ENCODE data around the gene MN1. TPM values are rescaled to one million over a fixed set of nuclear protein-coding genes. Genes with fewer than 3 reads are reported as not detected.
A peak's percentile ranks its signal among the peaks of the same experiment; 100 is the strongest.

The MN1 gene
- total and polyA plus RNA-seq, 2 of the 8 experiments (the other 6 are each of a cell fraction or from before 2014, with no cell fraction given), result 3.1 to 4.9 TPM

- Histone ChIP-seq H2BK12ac (ENCODE audit: low read depth, low read length) (no peak overlapping the region), H3K23me2 (ENCODE audit: low read depth, low read length) (no peaks in the 10 kb centered on the region; the same call in 1 of the 2 replicates), H2BK120ac (replicated peaks; ENCODE audit: low read depth, low read length) (no peak overlapping the region), H3K56ac (replicated peaks; ENCODE audit: insufficient read length, low read depth, low read length) (no peak overlapping the region), H2AK5ac (ENCODE audit: low read depth, low read length) (no peak overlapping the region), H2BK5ac (ENCODE audit: low read depth, low read length) (0 out of 2 replicates have a peak overlapping the region, but pooled peaks have one; percentile 55), H4K5ac (ENCODE audit: insufficient read length, low read depth, low read length) (no peak overlapping the region), H3K4ac (replicated peaks; ENCODE audit: insufficient read length, low read depth, low read length) (no peak overlapping the region), H3K9ac (replicated peaks in 1 of 4; ENCODE audit: extremely low read depth in 1 of 4, low read depth in 3 of 4, low read length in 3 of 4) (no peak overlapping the region), H3K4me2 (ENCODE audit: insufficient read depth in 1 of 2, low read depth in 2 of 2, low read length in 2 of 2) (no peak overlapping the region; a peak in 1 of 4 replicates), H3K27me3 (replicated peaks in 1 of 4; ENCODE audit: control insufficient read depth in 3 of 4, extremely low read depth in 1 of 4, insufficient read depth in 3 of 4, low read length in 3 of 4) (peaks cover 0 to 5% (median 1%) of the 10 kb centered on the region in 4 experiments; a peak in 2 of 7 replicates), H2BK15ac (ENCODE audit: low read length) (peak overlapping the region; percentile 68; the same call in 1 of the 2 replicates), H3K79me1 (ENCODE audit: low read depth, low read length) (0 out of 2 replicates have a peak, but pooled peaks cover 6% of the 10 kb centered on the region), H4K8ac (ENCODE audit: extremely low read depth, insufficient read depth, low read length) (no peak overlapping the region), H3K4me3 (ENCODE audit: extremely low read depth in 1 of 4, insufficient read depth in 2 of 4, low read depth in 3 of 4, low read length in 4 of 4) (no peak overlapping the region), H3K14ac (ENCODE audit: insufficient read length) (no peak overlapping the region), H3K27ac (ENCODE audit: low read depth, low read length) (no peak overlapping the region), H3K23ac (ENCODE audit: insufficient read length) (no peak overlapping the region), H3K4me1 (replicated peaks in 1 of 4; ENCODE audit: control insufficient read depth in 3 of 4, insufficient read depth in 4 of 4, low read length in 3 of 4) (peaks cover 12 to 24% (median 19%) of the 10 kb centered on the region in 4 experiments), H3K18ac (ENCODE audit: extremely low read depth, low read length) (no peak overlapping the region; the same call in 1 of the 2 replicates), H2AFZ (ENCODE audit: low read length) (no peak overlapping the region), H4K91ac (replicated peaks; ENCODE audit: insufficient read length, low read length) (no peak overlapping the region), H3K79me2 (ENCODE audit: control insufficient read depth in 1 of 2, insufficient read depth in 2 of 2, low read length in 2 of 2) (no peaks in the 10 kb centered on the region), H3K9me3 (ENCODE audit: insufficient read depth in 2 of 2, low read depth in 1 of 2, low read length in 1 of 2) (no peaks in the 10 kb centered on the region), H3K36me3 (ENCODE audit: control insufficient read depth in 2 of 4, insufficient read depth in 4 of 4, low read length in 3 of 4) (no peaks in the 10 kb centered on the region), H2BK20ac (ENCODE audit: low read length) (no peak overlapping the region), H4K20me1 (replicated peaks in 1 of 2; ENCODE audit: control insufficient read depth in 1 of 2, insufficient read depth in 2 of 2, low read length in 2 of 2) (peaks cover 0 to 2% of the 10 kb centered on the region in 2 experiments)
- ChIA-PET CTCF (ENCODE audit: partially characterized antibody) (interaction anchor here (1.2 to 1.5 kb wide), 3 partner anchors 20 to 156 kb away, joined by 3 read pairs; no protein-coding TSS in a partner anchor), POLR2A (ENCODE audit: partially characterized antibody) (no interaction called here)
- FAIRE-seq (no peak), DNase-seq (ENCODE audit: low read depth in 1 of 2, low spot score in 2 of 2) (no peak)
- 73% methylated on average over 6 of the region's 6 CpGs; no CpG with 5 or more reads in 1 of the 2 experiments for WGBS, 2 experiments (ENCODE audit: extremely low coverage in 1 of 2, insufficient coverage in 1 of 2, insufficient read length in 1 of 2, insufficient replicate concordance in 2 of 2, low coverage in 1 of 2, low lambda C conversion rate in 2 of 2, missing lambda C conversion rate in 1 of 2)
- TF ChIP-seq RXRA (IDR thresholded peaks at IDR 0.05; ENCODE audit: insufficient read depth, low read depth, low read length) (no peak), FOSL1 (IDR thresholded peaks at IDR 0.05; ENCODE audit: insufficient read depth, low read depth, low read length) (no peak), HDAC2 (IDR thresholded peaks at IDR 0.05; ENCODE audit: borderline replicate concordance in 1 of 2, low read depth in 2 of 2, low read length in 2 of 2) (no peak), TCF12 (IDR thresholded peaks at IDR 0.05; ENCODE audit: low read depth, low read length) (no peak), RAD21 (IDR thresholded peaks at IDR 0.05 in 1 of 2, conservative IDR thresholded peaks at IDR 0.05 in 1 of 2; ENCODE audit: low read depth in 2 of 2, low read length in 2 of 2) (no peak), NANOG (IDR thresholded peaks at IDR 0.05; ENCODE audit: insufficient read depth, low read depth, low read length, poor library complexity, severe bottlenecking) (no peak), SP4 (IDR thresholded peaks at IDR 0.05; ENCODE audit: low read length) (no peak), CBX8 (IDR thresholded peaks at IDR 0.05; ENCODE audit: borderline replicate concordance, low read depth, low read length) (no peak), SAP30 (IDR thresholded peaks at IDR 0.05; ENCODE audit: insufficient read depth, insufficient replicate concordance, low read length) (no peak), POLR2A (IDR thresholded peaks at IDR 0.05; ENCODE audit: control extremely low read depth in 1 of 2, low read depth in 2 of 2, low read length in 2 of 2) (no peak), RFX5 (IDR thresholded peaks at IDR 0.05; ENCODE audit: borderline replicate concordance, low read depth, low read length) (no peak), EGR1 (IDR thresholded peaks at IDR 0.05; ENCODE audit: borderline replicate concordance, low read depth, low read length) (no peak), CEBPB (IDR thresholded peaks at IDR 0.05; ENCODE audit: low read depth, low read length) (no peak), CREB1 (IDR thresholded peaks at IDR 0.05) (no peak)
Measured at GRCh38 chr22:27784120-27784475, 17.5 kb downstream of the MN1 start.
